ENCODE results near the gene RUBCNL.

RUBCNL gene

DNA sequence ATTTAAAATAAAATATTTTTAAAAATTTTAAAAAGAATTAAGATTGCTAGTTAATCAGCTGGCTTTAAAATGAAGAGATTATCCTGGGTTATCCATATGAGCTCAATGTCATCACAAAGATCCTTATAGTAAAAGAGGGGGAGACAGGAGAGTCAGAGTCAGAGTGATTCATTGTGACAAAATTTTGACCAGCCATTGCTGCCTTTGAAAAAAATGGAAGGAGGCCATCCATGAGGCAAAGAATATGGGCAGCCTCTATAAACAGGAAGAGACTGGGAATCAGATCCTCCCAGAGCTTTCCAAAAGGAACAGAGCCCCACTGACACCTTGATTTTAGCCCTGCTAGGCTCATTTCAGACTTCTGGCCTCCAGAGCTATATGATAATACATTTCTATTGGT is 9.3 kb upstream of the RUBCNL start:
- Histone ChIP-seq H3K9me3 (ENCODE audit: insufficient read depth, low read depth, low read length) (no peaks in the 10 kb centered on the region), H3K9ac (ENCODE audit: low read depth, low read length, poor library complexity, severe bottlenecking) (no peak overlapping the region), H2AFZ (ENCODE audit: low read length) (no peak overlapping the region), H4K20me1 (ENCODE audit: insufficient read depth, low read length, poor library complexity, severe bottlenecking) (no peaks in the 10 kb centered on the region), H3K79me2 (ENCODE audit: insufficient read depth, low read length) (no peaks in the 10 kb centered on the region), H3K36me3 (ENCODE audit: insufficient read depth, low read length) (no peaks in the 10 kb centered on the region), H3K4me2 (ENCODE audit: low read depth, low read length, poor library complexity, severe bottlenecking) (no peak overlapping the region), H3F3A (ENCODE audit: low read depth) (peaks cover 6% of the 10 kb centered on the region; the same call in 1 of the 2 replicates), H3K9me2 (replicated peaks; ENCODE audit: low read depth, low read length) (no peaks in the 10 kb centered on the region), H3K27me3 (ENCODE audit: insufficient read depth, low read length, poor library complexity, severe bottlenecking) (no peaks in the 10 kb centered on the region), H3K4me3 (ENCODE audit: low read length, poor library complexity, severe bottlenecking) (no peak overlapping the region), H3K4me1 (ENCODE audit: insufficient read depth, low read length, poor library complexity, severe bottlenecking) (peaks cover 43% of the 10 kb centered on the region)
- TF ChIP-seq EZH2phosphoT487 (IDR thresholded peaks at IDR 0.05; ENCODE audit: borderline replicate concordance), result no peak
- TF ChIP-seq, protein P1, sequence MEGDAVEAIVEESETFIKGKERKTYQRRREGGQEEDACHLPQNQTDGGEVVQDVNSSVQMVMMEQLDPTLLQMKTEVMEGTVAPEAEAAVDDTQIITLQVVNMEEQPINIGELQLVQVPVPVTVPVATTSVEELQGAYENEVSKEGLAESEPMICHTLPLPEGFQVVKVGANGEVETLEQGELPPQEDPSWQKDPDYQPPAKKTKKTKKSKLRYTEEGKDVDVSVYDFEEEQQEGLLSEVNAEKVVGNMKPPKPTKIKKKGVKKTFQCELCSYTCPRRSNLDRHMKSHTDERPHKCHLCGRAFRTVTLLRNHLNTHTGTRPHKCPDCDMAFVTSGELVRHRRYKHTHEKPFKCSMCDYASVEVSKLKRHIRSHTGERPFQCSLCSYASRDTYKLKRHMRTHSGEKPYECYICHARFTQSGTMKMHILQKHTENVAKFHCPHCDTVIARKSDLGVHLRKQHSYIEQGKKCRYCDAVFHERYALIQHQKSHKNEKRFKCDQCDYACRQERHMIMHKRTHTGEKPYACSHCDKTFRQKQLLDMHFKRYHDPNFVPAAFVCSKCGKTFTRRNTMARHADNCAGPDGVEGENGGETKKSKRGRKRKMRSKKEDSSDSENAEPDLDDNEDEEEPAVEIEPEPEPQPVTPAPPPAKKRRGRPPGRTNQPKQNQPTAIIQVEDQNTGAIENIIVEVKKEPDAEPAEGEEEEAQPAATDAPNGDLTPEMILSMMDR (conservative IDR thresholded peaks at IDR 0.05; ENCODE audit: low read length), result no peak

DNA sequence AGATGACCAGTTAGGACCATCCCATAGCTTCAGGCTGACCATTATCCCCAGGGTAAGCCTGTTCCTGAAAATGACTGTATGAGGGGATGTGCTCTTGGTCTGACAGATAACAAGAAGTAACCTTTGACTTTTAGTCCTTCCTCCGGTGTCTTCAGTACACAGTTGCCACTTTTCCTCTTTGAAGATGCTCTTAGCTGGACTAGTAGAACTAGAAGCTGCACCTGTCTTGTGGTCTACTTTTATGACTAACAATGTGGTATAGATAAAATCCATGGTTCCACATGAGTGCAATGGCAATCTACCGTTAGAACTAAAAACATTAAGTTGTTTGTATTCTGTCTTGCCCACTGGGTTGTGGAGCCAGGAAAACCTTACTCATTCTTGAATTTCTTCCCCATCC is 5.9 kb upstream of the RUBCNL start:
- no peak for TF ChIP-seq EZH2phosphoT487 (IDR thresholded peaks at IDR 0.05; ENCODE audit: borderline replicate concordance)
- TF ChIP-seq, protein P1 (conservative IDR thresholded peaks at IDR 0.05; ENCODE audit: low read length), result no peak
- Histone ChIP-seq H3K4me1 (ENCODE audit: insufficient read depth, low read length, poor library complexity, severe bottlenecking) (peaks cover 49% of the 10 kb centered on the region), H3K9me3 (ENCODE audit: insufficient read depth, low read depth, low read length) (no peaks in the 10 kb centered on the region), H3K79me2 (ENCODE audit: insufficient read depth, low read length) (no peaks in the 10 kb centered on the region), H3K36me3 (ENCODE audit: insufficient read depth, low read length) (no peaks in the 10 kb centered on the region), H3K9ac (ENCODE audit: low read depth, low read length, poor library complexity, severe bottlenecking) (peak overlapping the region; percentile 35), H3K4me3 (ENCODE audit: low read length, poor library complexity, severe bottlenecking) (peak overlapping the region; percentile 46), H4K20me1 (ENCODE audit: insufficient read depth, low read length, poor library complexity, severe bottlenecking) (no peaks in the 10 kb centered on the region), H3K9me2 (replicated peaks; ENCODE audit: low read depth, low read length) (no peaks in the 10 kb centered on the region), H3K27me3 (ENCODE audit: insufficient read depth, low read length, poor library complexity, severe bottlenecking) (no peaks in the 10 kb centered on the region), H2AFZ (ENCODE audit: low read length) (no peak overlapping the region), H3F3A (ENCODE audit: low read depth) (peaks cover 18% of the 10 kb centered on the region; the same call in 1 of the 2 replicates), H3K4me2 (ENCODE audit: low read depth, low read length, poor library complexity, severe bottlenecking) (peak overlapping the region; percentile 71)

DNA sequence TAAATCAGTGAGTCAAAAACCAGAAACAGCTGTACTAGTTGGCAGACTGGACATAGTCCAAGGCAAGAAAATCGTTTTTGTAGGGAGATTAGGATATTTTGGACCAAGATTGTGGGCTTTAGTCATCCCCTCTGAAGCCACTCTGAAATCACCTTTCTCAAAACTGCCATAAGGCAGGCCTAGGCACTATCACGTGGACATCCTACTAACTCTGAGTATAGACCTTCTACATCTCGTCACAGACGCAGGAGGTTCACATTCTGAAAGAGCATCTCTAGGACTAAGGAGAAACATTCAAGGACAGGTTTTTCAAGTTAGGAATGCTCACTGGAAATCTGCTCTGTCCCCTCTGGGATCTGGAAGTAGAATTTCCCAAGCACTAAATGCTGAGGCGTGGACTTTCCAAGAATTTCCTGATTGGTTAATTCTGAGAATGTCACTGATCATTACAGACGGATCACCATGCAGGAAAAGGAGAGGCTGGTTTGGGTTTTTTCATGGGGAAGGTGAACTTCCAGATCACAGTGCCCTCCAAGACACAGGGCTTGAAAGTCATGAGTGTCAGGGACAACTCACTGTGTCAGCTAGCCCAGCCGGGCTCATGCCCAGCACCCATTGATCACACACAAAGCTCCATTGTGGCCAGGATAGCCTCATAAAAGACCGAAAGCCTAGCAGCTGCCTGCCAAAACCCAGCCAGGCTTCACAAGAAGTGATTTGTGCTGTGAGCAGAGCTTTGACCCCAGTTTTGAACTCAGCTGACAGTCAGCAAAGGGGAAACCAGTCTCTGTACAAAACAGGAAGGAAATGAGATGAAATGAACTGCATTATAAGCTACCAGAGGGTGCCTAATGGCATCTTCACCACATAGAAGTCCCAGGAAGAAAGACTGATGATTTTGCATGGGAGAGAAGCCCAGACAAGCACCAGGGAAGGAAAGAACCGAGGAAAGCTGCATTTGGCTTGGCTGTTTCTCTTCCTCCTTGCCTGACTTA is 2.7 kb upstream of the RUBCNL start:
- Histone ChIP-seq H2AFZ (ENCODE audit: low read length) (no peak overlapping the region), H3K4me3 (ENCODE audit: low read length, poor library complexity, severe bottlenecking) (peak overlapping the region; percentile 40), H3K79me2 (ENCODE audit: insufficient read depth, low read length) (peaks cover 23% of the 10 kb centered on the region), H3K9ac (ENCODE audit: low read depth, low read length, poor library complexity, severe bottlenecking) (peak overlapping the region; percentile 40), H3K27me3 (ENCODE audit: insufficient read depth, low read length, poor library complexity, severe bottlenecking) (no peaks in the 10 kb centered on the region), H3K9me3 (ENCODE audit: insufficient read depth, low read depth, low read length) (no peaks in the 10 kb centered on the region), H4K20me1 (ENCODE audit: insufficient read depth, low read length, poor library complexity, severe bottlenecking) (no peaks in the 10 kb centered on the region), H3K4me1 (ENCODE audit: insufficient read depth, low read length, poor library complexity, severe bottlenecking) (peaks cover 61% of the 10 kb centered on the region), H3K36me3 (ENCODE audit: insufficient read depth, low read length) (no peaks in the 10 kb centered on the region), H3K4me2 (ENCODE audit: low read depth, low read length, poor library complexity, severe bottlenecking) (peak overlapping the region; percentile 80), H3K9me2 (replicated peaks; ENCODE audit: low read depth, low read length) (no peaks in the 10 kb centered on the region), H3F3A (ENCODE audit: low read depth) (peaks cover 18% of the 10 kb centered on the region; the same call in 1 of the 2 replicates)
- no peak for TF ChIP-seq EZH2phosphoT487 (IDR thresholded peaks at IDR 0.05; ENCODE audit: borderline replicate concordance)
- TF ChIP-seq, protein P1 (conservative IDR thresholded peaks at IDR 0.05; ENCODE audit: low read length), result no peak

Measured in Loucy (cell line).